HepG2 (cell line): ENCODE results near the gene HYOU1. TPM values are rescaled to one million over a fixed set of nuclear protein-coding genes. Genes with fewer than 3 reads are reported as not detected.

Experiments used
- ATRX ChIP-seq: sonication (generic); formaldehyde crosslinking; IDR thresholded peaks from 2 replicates; pipeline ENCODE4 v1.4.0; 2020; ENCODE audit warnings: missing genetic modification reagents, borderline replicate concordance
- CCAR2 ChIP-seq: fragments of 200-400 bp; formaldehyde crosslinking; optimal IDR thresholded peaks from 2 replicates; pipeline ENCODE3; 2018; ENCODE audit warnings: low read depth, mild to moderate bottlenecking, low read length, moderate library complexity
- ELF3 ChIP-seq: IDR thresholded peaks from 2 replicates; pipeline ENCODE4 v1.6.1; 2016; ENCODE audit warnings: missing genetic modification reagents, missing compliant biosample characterization
- FOSL1 ChIP-seq: sonication (generic); formaldehyde crosslinking; IDR thresholded peaks from 2 replicates; pipeline ENCODE4 v1.9.0; 2021; ENCODE audit warnings: missing genetic modification reagents, borderline replicate concordance
- FOXK2 ChIP-seq: fragments of 450-650 bp; IDR thresholded peaks from 2 replicates; pipeline ENCODE4 v1.6.1; 2016
- GABPB1 ChIP-seq: IDR thresholded peaks from 2 replicates; pipeline ENCODE4 v1.6.1; 2016; ENCODE audit warnings: mild to moderate bottlenecking, missing genetic modification reagents, moderate library complexity, missing compliant biosample characterization
- KAT8 ChIP-seq: IDR thresholded peaks from 2 replicates; pipeline ENCODE4 v1.6.1; 2016; ENCODE audit warnings: missing genetic modification reagents, missing compliant biosample characterization
- MAFF ChIP-seq: IDR thresholded peaks from 2 replicates; pipeline ENCODE4 v1.6.1; 2011; ENCODE audit warnings: low read depth, low read length, improper control_type of control experiment
- ONECUT2 ChIP-seq: sonication (generic); formaldehyde crosslinking; IDR thresholded peaks from 2 replicates; pipeline ENCODE4 v1.4.0; 2020; ENCODE audit warnings: missing genetic modification reagents
- PRMT3 ChIP-seq: sonication (generic); formaldehyde crosslinking; IDR thresholded peaks from 2 replicates; pipeline ENCODE4 v1.8.1; 2022; ENCODE audit warnings: low read depth, mild to moderate bottlenecking, moderate library complexity, missing genetic modification reagents, borderline replicate concordance
- ZHX2 ChIP-seq, 2 experiments: sonication (generic) in 1 of 2; formaldehyde crosslinking in 1 of 2; IDR thresholded peaks; 2 replicates each; pipeline versions ENCODE4 v1.6.1 to v1.9.0; 2014 to 2022; ENCODE audit warnings: antibody characterized with exemption in 1 of 2, borderline replicate concordance in 1 of 2, inconsistent platforms in 1 of 2, low read depth in 1 of 2, missing genetic modification reagents in 1 of 2
- ZNF251 ChIP-seq: sonication (generic); formaldehyde crosslinking; IDR thresholded peaks from 2 replicates; pipeline ENCODE4 v1.9.0; 2021; ENCODE audit warnings: mild to moderate bottlenecking, missing genetic modification reagents
- ZNF282 ChIP-seq: fragments of 450-650 bp; IDR thresholded peaks from 2 replicates; pipeline ENCODE4 v1.6.1; 2018; ENCODE audit not compliant: partially characterized antibody
- ZNF564 ChIP-seq: sonication (generic); formaldehyde crosslinking; IDR thresholded peaks from 2 replicates; pipeline ENCODE4 v1.8.1; 2023; ENCODE audit warnings: mild to moderate bottlenecking, missing genetic modification reagents
- ZNF567 ChIP-seq: sonication (generic); formaldehyde crosslinking; IDR thresholded peaks from 2 replicates; pipeline ENCODE4 v1.8.1; 2023; ENCODE audit warnings: mild to moderate bottlenecking, missing genetic modification reagents, borderline replicate concordance
- polyA plus RNA-seq, 8 experiments: library from polyadenylated mRNA; depleted of rRNA in 3 of 8; stranded (reverse) in 7 of 8; unstranded in 1 of 8; fragments of >200 nt; fragmentation: Illumina TruSeq in 4 of 8; extraction: Trizol in 4 of 8; gene quantifications; 2 replicates each; pipeline versions ENCODE4 v1.2.1 to v1.2.3, GENCODE V29; 2011 to 2016; ENCODE audit warnings: low read depth in 4 of 8, missing spikeins in 1 of 8, mixed read lengths in 1 of 8; ENCODE audit not compliant: insufficient read depth in 1 of 8
- total RNA-seq, 5 experiments: library from RNA; depleted of rRNA; stranded (reverse); fragments of >200 nt; fragmentation: Illumina TruSeq; extraction: Trizol; gene quantifications; 2 replicates each; pipeline ENCODE4 v1.2.3, GENCODE V29; 2016; ENCODE audit warnings: low read depth in 1 of 5
- TF ChIP-seq, protein P1 (sequence below): sonication (generic); formaldehyde crosslinking; IDR thresholded peaks from 2 replicates; pipeline ENCODE4 v1.9.0; 2021; ENCODE audit warnings: missing genetic modification reagents, mild to moderate bottlenecking, borderline replicate concordance
- TF ChIP-seq, protein P2 (sequence below): sonication (generic); formaldehyde crosslinking; IDR thresholded peaks from 2 replicates; pipeline ENCODE4 v1.5.0; 2020; ENCODE audit warnings: missing genetic modification reagents

HYOU1 gene
- total and polyA plus RNA-seq, 2 of the 13 experiments (the other 11 are each of a cell fraction or from before 2014, with no cell fraction given), result 127 to 155 TPM

DNA sequence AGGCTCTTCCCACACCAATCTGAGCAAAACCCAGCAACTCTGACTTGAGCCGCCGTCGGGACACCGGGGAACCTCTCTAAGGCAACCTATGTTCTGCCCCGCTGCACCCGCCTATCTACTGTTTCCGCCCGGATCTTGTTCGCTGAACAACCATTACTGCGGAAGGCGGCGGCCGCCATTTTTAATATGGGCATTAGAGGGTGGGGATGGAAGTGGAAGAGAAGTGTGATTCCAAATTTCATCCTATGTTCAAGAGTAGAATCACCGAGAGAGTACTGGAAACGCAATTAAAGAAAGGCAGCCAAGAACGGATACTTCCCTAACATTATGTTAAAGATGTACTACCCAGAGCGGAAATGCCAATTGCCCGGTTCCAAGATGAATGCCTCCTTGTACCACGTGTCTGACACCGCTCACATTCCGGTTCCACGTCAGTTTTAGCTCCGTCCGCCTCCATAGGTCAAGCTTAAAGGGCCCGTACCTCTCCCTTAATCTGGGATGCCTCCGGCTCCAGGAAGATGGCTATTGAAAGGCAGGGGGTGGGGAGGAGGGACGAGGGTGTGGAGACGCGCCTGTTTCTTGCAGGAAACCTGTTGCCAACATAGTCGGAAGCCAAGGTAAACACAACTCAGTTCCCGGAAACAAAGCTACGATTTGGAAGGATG lies 44.9 kb upstream of the HYOU1 start, which contains the start of gene DPAGT1 (continued):
- TF ChIP-seq, protein P1, sequence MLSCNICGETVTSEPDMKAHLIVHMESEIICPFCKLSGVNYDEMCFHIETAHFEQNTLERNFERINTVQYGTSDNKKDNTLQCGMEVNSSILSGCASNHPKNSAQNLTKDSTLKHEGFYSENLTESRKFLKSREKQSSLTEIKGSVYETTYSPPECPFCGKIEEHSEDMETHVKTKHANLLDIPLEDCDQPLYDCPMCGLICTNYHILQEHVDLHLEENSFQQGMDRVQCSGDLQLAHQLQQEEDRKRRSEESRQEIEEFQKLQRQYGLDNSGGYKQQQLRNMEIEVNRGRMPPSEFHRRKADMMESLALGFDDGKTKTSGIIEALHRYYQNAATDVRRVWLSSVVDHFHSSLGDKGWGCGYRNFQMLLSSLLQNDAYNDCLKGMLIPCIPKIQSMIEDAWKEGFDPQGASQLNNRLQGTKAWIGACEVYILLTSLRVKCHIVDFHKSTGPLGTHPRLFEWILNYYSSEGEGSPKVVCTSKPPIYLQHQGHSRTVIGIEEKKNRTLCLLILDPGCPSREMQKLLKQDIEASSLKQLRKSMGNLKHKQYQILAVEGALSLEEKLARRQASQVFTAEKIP (CRISPR knock-in tag), result no peak
- TF ChIP-seq ELF3 (peak; percentile 8; the same call in 1 of the 2 replicates), ZNF251 (CRISPR knock-in tag) (no peak), ZNF564 (CRISPR knock-in tag) (no peak), ONECUT2 (no peak), ZNF282 (no peak), PRMT3 (CRISPR knock-in tag) (no peak; the same call in 1 of the 2 replicates), MAFF (no peak), FOXK2 (no peak), ZNF567 (CRISPR knock-in tag) (no peak), ATRX (CRISPR knock-in tag) (no peak), CCAR2 (peak; percentile 71), GABPB1 (CRISPR knock-in tag) (peak; percentile 93), ZHX2 (IDR thresholded peaks at IDR 0.05; ENCODE audit: low read depth) (peak; percentile 98), ZHX2 (CRISPR knock-in tag; IDR thresholded peaks at IDR 0.05; ENCODE audit: borderline replicate concordance) (no peak), FOSL1 (CRISPR knock-in tag) (0 out of 2 replicates have a peak, but pooled peaks have one; percentile 4), KAT8 (peak; percentile 86)
- TF ChIP-seq, protein P2, sequence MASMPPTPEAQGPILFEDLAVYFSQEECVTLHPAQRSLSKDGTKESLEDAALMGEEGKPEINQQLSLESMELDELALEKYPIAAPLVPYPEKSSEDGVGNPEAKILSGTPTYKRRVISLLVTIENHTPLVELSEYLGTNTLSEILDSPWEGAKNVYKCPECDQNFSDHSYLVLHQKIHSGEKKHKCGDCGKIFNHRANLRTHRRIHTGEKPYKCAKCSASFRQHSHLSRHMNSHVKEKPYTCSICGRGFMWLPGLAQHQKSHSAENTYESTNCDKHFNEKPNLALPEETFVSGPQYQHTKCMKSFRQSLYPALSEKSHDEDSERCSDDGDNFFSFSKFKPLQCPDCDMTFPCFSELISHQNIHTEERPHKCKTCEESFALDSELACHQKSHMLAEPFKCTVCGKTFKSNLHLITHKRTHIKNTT (CRISPR knock-in tag), result no peak
